GM23338 (cell line): Measurements from ENCODE around the gene UIMC1. TPM values are rescaled to one million over a fixed set of nuclear protein-coding genes. Genes with fewer than 3 reads are reported as not detected.

Source experiments
- ATAC-seq: fragments of 200-7000 bp; cut with Tn5 transposase; 3 replicates; pipeline ENCODE4 v1.9.1; 2020
- DNase-seq: peaks from one replicate; pipeline ENCODE4 v3.0.0-alpha.2; 2015; ENCODE audit warnings: low spot score
- H2AFZ ChIP-seq: fragments of 200-600 bp; sonication (generic); 2 replicates; pipeline ENCODE4 v1.8.0; 2016; ENCODE audit warnings: antibody characterized with exemption, mild to moderate bottlenecking, moderate library complexity
- H3F3A ChIP-seq: fragments of 200-600 bp; sonication (generic); replicated peaks from 2 replicates; pipeline ENCODE4 v1.8.0; 2017; ENCODE audit warnings: antibody characterized with exemption, mixed run types, low read depth
- H3K27ac ChIP-seq: fragments of 200-600 bp; sonication (generic); 2 replicates; pipeline ENCODE4 v1.6.1; 2016; ENCODE audit warnings: low read depth
- H3K27me3 ChIP-seq: fragments of 200-600 bp; sonication (generic); 2 replicates; pipeline ENCODE4 v1.8.0; 2016; ENCODE audit warnings: mild to moderate bottlenecking, mixed run types, moderate library complexity; ENCODE audit not compliant: insufficient read depth
- H3K36me3 ChIP-seq: fragments of 200-600 bp; sonication (generic); 2 replicates; pipeline ENCODE4 v1.8.0; 2016; ENCODE audit warnings: mild to moderate bottlenecking; ENCODE audit not compliant: insufficient read depth
- H3K4me1 ChIP-seq: fragments of 200-600 bp; sonication (generic); 2 replicates; pipeline ENCODE4 v1.8.0; 2016; ENCODE audit warnings: mild to moderate bottlenecking, moderate library complexity; ENCODE audit not compliant: insufficient read depth
- H3K4me2 ChIP-seq: fragments of 200-600 bp; sonication (generic); 2 replicates; pipeline ENCODE4 v1.7.1; 2017; ENCODE audit warnings: mixed run types
- H3K4me3 ChIP-seq: fragments of 200-600 bp; sonication (generic); 2 replicates; pipeline ENCODE4 v1.6.1; 2016; ENCODE audit warnings: mixed run types
- H3K79me2 ChIP-seq: fragments of 200-600 bp; sonication (generic); replicated peaks from 2 replicates; pipeline ENCODE4 v1.8.0; 2017; ENCODE audit warnings: mild to moderate bottlenecking; ENCODE audit not compliant: insufficient read depth
- H3K9me2 ChIP-seq: fragments of 200-600 bp; sonication (generic); 2 replicates; pipeline ENCODE4 v1.8.0; 2017; ENCODE audit not compliant: insufficient read depth
- H4K20me1 ChIP-seq: fragments of 200-600 bp; sonication (generic); replicated peaks from 2 replicates; pipeline ENCODE4 v1.8.0; 2017; ENCODE audit warnings: mild to moderate bottlenecking; ENCODE audit not compliant: insufficient read depth
- H3K27ac Mint-ChIP-seq: 2 replicates; pipeline ENCODE4 v1.8.0; 2020; ENCODE audit warnings: inconsistent platforms, mild to moderate bottlenecking, moderate library complexity, mixed read lengths
- H3K27me3 Mint-ChIP-seq: 3 replicates; pipeline ENCODE4 v1.8.0; 2022; ENCODE audit warnings: low read depth, mild to moderate bottlenecking, moderate library complexity, mixed read lengths, inconsistent platforms; ENCODE audit not compliant: insufficient read depth, poor library complexity
- H3K36me3 Mint-ChIP-seq: 3 replicates; pipeline ENCODE4 v1.8.0; 2021; ENCODE audit warnings: low read depth, mild to moderate bottlenecking, inconsistent platforms, moderate library complexity, mixed read lengths
- H3K4me1 Mint-ChIP-seq: 3 replicates; pipeline ENCODE4 v1.8.0; 2020; ENCODE audit warnings: mild to moderate bottlenecking, inconsistent platforms, mixed read lengths
- H3K4me3 Mint-ChIP-seq: 3 replicates; pipeline ENCODE4 v1.8.0; 2021; ENCODE audit warnings: moderate library complexity, mild to moderate bottlenecking, inconsistent platforms, mixed read lengths
- H3K9me3 Mint-ChIP-seq: 3 replicates; pipeline ENCODE4 v1.8.0; 2020; ENCODE audit warnings: moderate library complexity, mild to moderate bottlenecking, inconsistent platforms, mixed read lengths
- CTCF ChIP-seq, 2 experiments: fragments of 200-600 bp in 1 of 2; sonication (generic) in 1 of 2; conservative IDR thresholded peaks; 2 replicates each; pipeline versions ENCODE4 v1.5.1 to v1.6.1; 2016 to 2017; ENCODE audit warnings: antibody characterized with exemption in 2 of 2, low read depth in 2 of 2, mild to moderate bottlenecking in 2 of 2, moderate library complexity in 1 of 2
- EZH2 ChIP-seq: fragments of 200-600 bp; sonication (generic); IDR thresholded peaks from one replicate; pipeline ENCODE4 v1.8.0; 2017; ENCODE audit warnings: antibody characterized with exemption, mild to moderate bottlenecking, low read depth; ENCODE audit not compliant: unreplicated experiment
- EZH2phosphoT487 ChIP-seq: fragments of 200-600 bp; sonication (generic); IDR thresholded peaks from one replicate; pipeline ENCODE4 v1.8.1; 2018; ENCODE audit warnings: antibody characterized with exemption; ENCODE audit not compliant: unreplicated experiment
- JUNB ChIP-seq: IDR thresholded peaks from one replicate; pipeline ENCODE4 v1.6.1; 2016; ENCODE audit warnings: antibody characterized with exemption; ENCODE audit not compliant: unreplicated experiment
- NANOG ChIP-seq: IDR thresholded peaks from 2 replicates; pipeline ENCODE4 v1.6.1; 2016; ENCODE audit warnings: antibody characterized with exemption, borderline replicate concordance
- POLR2AphosphoS5 ChIP-seq: IDR thresholded peaks from 2 replicates; pipeline ENCODE4 v1.6.1; 2016; ENCODE audit warnings: antibody characterized with exemption, low read depth
- REST ChIP-seq: IDR thresholded peaks from one replicate; pipeline ENCODE4 v1.6.1; 2018; ENCODE audit warnings: antibody characterized with exemption; ENCODE audit not compliant: unreplicated experiment
- STAT1 ChIP-seq: IDR thresholded peaks from one replicate; pipeline ENCODE4 v1.6.1; 2016; ENCODE audit warnings: antibody characterized with exemption; ENCODE audit not compliant: unreplicated experiment
- ZNF331 ChIP-seq: fragments of 250-450 bp; sonication (Bioruptor Pico); IDR thresholded peaks from 2 replicates; pipeline ENCODE4 v1.5.0; 2020; ENCODE audit warnings: low read depth, mild to moderate bottlenecking, moderate library complexity
- polyA plus RNA-seq: library from polyadenylated mRNA; unstranded; fragments of >200 nt; fragmentation: Nextera tagmentation; extraction: Ambion mirVana; gene quantifications from 2 replicates; pipeline ENCODE4 v1.2.1, GENCODE V29; 2016
- total RNA-seq: library from RNA; depleted of rRNA; stranded (reverse); fragments of >200 nt; shearing (Covaris generic); gene quantifications from 2 replicates; pipeline ENCODE4 v1.2.3, GENCODE V29; 2014
- TF ChIP-seq, protein P1 (sequence below): fragments of 250-450 bp; sonication (Bioruptor Pico); IDR thresholded peaks from 2 replicates; pipeline ENCODE4 v1.5.0; 2020; ENCODE audit warnings: mild to moderate bottlenecking, moderate library complexity

The UIMC1 gene
- total and polyA plus RNA-seq, 2 experiments from 2014 or later: 36.4 to 40.1 TPM

DNA sequence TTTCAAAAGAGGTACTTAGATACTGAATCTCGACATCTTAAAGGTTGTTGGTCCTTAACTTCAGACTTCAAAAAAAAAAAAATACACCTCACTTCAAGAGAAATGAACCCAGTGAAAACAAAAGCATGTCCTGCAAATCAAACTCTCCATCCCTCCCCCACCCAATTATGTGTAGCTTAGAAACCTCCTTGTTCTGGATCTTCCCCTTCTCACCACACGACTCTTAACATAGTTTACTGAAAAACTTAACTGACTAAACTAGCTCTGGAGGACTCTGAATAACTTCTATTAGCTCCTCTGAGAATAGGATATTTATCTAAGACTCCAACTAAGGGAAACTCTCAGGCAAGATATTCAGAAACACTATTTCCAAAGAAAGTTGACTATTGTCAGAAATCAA, 58.7 kb downstream of the UIMC1 start:
- H3K9me3 Mint-ChIP-seq: no peaks in the 10 kb centered on the region
- peaks cover 48% of the 10 kb centered on the region for H3K4me1 Mint-ChIP-seq
- no peak overlapping the region for H3K4me3 Mint-ChIP-seq
- ATAC-seq (no peak), DNase-seq (no peak)
- no peaks in the 10 kb centered on the region for H3K79me2 ChIP-seq
- no peak overlapping the region for H3K4me3 ChIP-seq
- TF ChIP-seq EZH2phosphoT487 (no peak), JUNB (no peak), POLR2AphosphoS5 (no peak), ZNF331 (no peak), STAT1 (no peak), NANOG (no peak)
- TF ChIP-seq, protein P1, sequence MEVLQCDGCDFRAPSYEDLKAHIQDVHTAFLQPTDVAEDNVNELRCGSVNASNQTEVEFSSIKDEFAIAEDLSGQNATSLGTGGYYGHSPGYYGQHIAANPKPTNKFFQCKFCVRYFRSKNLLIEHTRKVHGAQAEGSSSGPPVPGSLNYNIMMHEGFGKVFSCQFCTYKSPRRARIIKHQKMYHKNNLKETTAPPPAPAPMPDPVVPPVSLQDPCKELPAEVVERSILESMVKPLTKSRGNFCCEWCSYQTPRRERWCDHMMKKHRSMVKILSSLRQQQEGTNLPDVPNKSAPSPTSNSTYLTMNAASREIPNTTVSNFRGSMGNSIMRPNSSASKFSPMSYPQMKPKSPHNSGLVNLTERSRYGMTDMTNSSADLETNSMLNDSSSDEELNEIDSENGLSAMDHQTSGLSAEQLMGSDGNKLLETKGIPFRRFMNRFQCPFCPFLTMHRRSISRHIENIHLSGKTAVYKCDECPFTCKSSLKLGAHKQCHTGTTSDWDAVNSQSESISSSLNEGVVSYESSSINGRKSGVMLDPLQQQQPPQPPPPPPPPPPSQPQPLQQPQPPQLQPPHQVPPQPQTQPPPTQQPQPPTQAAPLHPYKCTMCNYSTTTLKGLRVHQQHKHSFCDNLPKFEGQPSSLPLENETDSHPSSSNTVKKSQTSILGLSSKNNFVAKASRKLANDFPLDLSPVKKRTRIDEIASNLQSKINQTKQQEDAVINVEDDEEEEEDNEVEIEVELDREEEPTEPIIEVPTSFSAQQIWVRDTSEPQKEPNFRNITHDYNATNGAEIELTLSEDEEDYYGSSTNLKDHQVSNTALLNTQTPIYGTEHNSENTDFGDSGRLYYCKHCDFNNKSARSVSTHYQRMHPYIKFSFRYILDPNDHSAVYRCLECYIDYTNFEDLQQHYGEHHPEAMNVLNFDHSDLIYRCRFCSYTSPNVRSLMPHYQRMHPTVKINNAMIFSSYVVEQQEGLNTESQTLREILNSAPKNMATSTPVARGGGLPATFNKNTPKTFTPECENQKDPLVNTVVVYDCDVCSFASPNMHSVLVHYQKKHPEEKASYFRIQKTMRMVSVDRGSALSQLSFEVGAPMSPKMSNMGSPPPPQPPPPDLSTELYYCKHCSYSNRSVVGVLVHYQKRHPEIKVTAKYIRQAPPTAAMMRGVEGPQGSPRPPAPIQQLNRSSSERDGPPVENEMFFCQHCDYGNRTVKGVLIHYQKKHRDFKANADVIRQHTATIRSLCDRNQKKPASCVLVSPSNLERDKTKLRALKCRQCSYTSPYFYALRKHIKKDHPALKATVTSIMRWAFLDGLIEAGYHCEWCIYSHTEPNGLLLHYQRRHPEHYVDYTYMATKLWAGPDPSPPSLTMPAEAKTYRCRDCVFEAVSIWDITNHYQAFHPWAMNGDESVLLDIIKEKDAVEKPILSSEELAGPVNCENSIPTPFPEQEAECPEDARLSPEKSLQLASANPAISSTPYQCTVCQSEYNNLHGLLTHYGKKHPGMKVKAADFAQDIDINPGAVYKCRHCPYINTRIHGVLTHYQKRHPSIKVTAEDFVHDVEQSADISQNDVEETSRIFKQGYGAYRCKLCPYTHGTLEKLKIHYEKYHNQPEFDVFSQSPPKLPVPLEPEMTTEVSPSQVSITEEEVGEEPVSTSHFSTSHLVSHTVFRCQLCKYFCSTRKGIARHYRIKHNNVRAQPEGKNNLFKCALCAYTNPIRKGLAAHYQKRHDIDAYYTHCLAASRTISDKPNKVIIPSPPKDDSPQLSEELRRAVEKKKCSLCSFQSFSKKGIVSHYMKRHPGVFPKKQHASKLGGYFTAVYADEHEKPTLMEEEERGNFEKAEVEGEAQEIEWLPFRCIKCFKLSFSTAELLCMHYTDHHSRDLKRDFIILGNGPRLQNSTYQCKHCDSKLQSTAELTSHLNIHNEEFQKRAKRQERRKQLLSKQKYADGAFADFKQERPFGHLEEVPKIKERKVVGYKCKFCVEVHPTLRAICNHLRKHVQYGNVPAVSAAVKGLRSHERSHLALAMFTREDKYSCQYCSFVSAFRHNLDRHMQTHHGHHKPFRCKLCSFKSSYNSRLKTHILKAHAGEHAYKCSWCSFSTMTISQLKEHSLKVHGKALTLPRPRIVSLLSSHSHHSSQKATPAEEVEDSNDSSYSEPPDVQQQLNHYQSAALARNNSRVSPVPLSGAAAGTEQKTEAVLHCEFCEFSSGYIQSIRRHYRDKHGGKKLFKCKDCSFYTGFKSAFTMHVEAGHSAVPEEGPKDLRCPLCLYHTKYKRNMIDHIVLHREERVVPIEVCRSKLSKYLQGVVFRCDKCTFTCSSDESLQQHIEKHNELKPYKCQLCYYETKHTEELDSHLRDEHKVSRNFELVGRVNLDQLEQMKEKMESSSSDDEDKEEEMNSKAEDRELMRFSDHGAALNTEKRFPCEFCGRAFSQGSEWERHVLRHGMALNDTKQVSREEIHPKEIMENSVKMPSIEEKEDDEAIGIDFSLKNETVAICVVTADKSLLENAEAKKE (CRISPR knock-in tag): no peak
- H3K9me2 ChIP-seq: no peaks in the 10 kb centered on the region
- peaks cover 21% of the 10 kb centered on the region; the same call in 1 of the 2 replicates for H3F3A ChIP-seq
- H4K20me1 ChIP-seq: 0 out of 2 replicates have a peak, but pooled peaks cover 6% of the 10 kb centered on the region
- no peak overlapping the region for H3K27ac Mint-ChIP-seq
- no peak overlapping the region for H2AFZ ChIP-seq
- no peaks in the 10 kb centered on the region for H3K27me3 ChIP-seq
- H3K4me2 ChIP-seq: no peak overlapping the region
- no peak overlapping the region for H3K27ac ChIP-seq
- no peaks in the 10 kb centered on the region for H3K27me3 Mint-ChIP-seq
- H3K4me1 ChIP-seq: peaks cover 45% of the 10 kb centered on the region
- peaks cover 18% of the 10 kb centered on the region; the same call in 1 of the 2 replicates for H3K36me3 ChIP-seq
- H3K36me3 Mint-ChIP-seq: peaks cover 51% of the 10 kb centered on the region

DNA sequence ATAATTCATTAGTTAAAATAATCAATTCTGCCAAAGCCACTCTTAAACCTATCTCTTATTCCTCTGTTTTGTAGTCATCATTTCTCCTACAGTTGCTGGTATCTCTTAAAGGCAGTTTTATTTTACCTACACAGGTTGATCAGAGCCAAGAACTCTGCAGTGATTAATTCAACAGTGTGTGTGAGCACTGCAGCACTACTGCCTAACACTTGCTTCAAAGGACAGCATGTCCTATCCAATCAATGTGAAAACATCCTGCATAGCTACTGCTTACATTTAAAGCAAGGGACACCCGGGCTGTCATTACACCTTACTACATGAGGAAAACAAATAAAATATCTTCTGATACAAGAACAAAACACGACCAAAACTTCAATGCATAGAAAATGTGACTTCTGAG, 62.3 kb downstream of the UIMC1 start:
- peaks cover 48% of the 10 kb centered on the region for H3K36me3 Mint-ChIP-seq
- TF ChIP-seq EZH2: no peak
- no peak for TF ChIP-seq STAT1
- TF ChIP-seq JUNB: no peak
- TF ChIP-seq NANOG: no peak
- no peak for TF ChIP-seq REST
- no peak for TF ChIP-seq ZNF331
- TF ChIP-seq CTCF (conservative IDR thresholded peaks at IDR 0.05; ENCODE audit: low read depth in 2 of 2): no peak
- TF ChIP-seq EZH2phosphoT487: no peak
- H3K4me3 Mint-ChIP-seq: peak overlapping the region; percentile 51

More for the DNA sequence above, 62.3 kb downstream of the UIMC1 start:
- Histone ChIP-seq H2AFZ (no peak overlapping the region), H3K27me3 (no peaks in the 10 kb centered on the region), H3K36me3 (peaks cover 2% of the 10 kb centered on the region; the same call in 1 of the 2 replicates), H3K27ac (peak overlapping the region; percentile 43), H3K9me2 (no peaks in the 10 kb centered on the region), H3K4me1 (peaks cover 46% of the 10 kb centered on the region), H3F3A (peaks cover 22% of the 10 kb centered on the region; the same call in 1 of the 2 replicates), H3K4me3 (peak overlapping the region; percentile 14), H4K20me1 (0 out of 2 replicates have a peak, but pooled peaks cover 6% of the 10 kb centered on the region), H3K79me2 (no peaks in the 10 kb centered on the region; the same call in 1 of the 2 replicates), H3K4me2 (peak overlapping the region; percentile 63)
- Mint-ChIP-seq H3K27ac (peak overlapping the region; percentile 93), H3K4me1 (peaks cover 55% of the 10 kb centered on the region), H3K9me3 (no peaks in the 10 kb centered on the region), H3K27me3 (no peaks in the 10 kb centered on the region)
- ATAC-seq: peak; percentile 83
- peak; percentile 35 for DNase-seq
